ENCODE results near the gene TOB2. TPM values are rescaled to one million over a fixed set of nuclear protein-coding genes. Genes with fewer than 3 reads are reported as not detected.

TOB2 gene
- polyA plus RNA-seq, 1 experiment = 24.3 TPM

- no peak for TF ChIP-seq CTCF (IDR thresholded peaks at IDR 0.05; ENCODE audit: insufficient read depth, low read depth, low read length)
- H3K4me3 ChIP-seq (ENCODE audit: low read depth, low read length) = no peak overlapping the region
- no peaks in the 10 kb centered on the region for H3K27me3 ChIP-seq (ENCODE audit: control insufficient read depth, insufficient read depth, low read length)
- DNase-seq (ENCODE audit: low read depth) = no peak
- CTCF ChIA-PET = no interaction called here
- H3K36me3 ChIP-seq (ENCODE audit: control insufficient read depth, insufficient read depth, low read length) = peaks cover 25% of the 10 kb centered on the region
- POLR2A ChIA-PET = no interaction called here
These were observed 14.9 kb downstream of the TOB2 start for GRCh38 chr22:41431656-41432055.

GRCh38 chr22:41429951-41430332 lies 16.7 kb downstream of the TOB2 start:
- CTCF ChIA-PET = interaction anchor here (0.6 kb wide), 2 partner anchors 26 to 1607 kb away, joined by 3 read pairs; no protein-coding TSS in a partner anchor

GRCh38 chr22:41429232-41429950 lies 17.2 kb downstream of the TOB2 start:
- POLR2A ChIA-PET = no interaction called here
- no peak for TF ChIP-seq CTCF (IDR thresholded peaks at IDR 0.05; ENCODE audit: insufficient read depth, low read depth, low read length)
- no peak overlapping the region for H3K4me3 ChIP-seq (ENCODE audit: low read depth, low read length)
- H3K36me3 ChIP-seq (ENCODE audit: control insufficient read depth, insufficient read depth, low read length) = peaks cover 8% of the 10 kb centered on the region
- DNase-seq (ENCODE audit: low read depth) = no peak
- CTCF ChIA-PET = interaction anchor here (0.6 kb wide), 2 partner anchors 26 to 1607 kb away, joined by 3 read pairs; no protein-coding TSS in a partner anchor
- no peaks in the 10 kb centered on the region for H3K27me3 ChIP-seq (ENCODE audit: control insufficient read depth, insufficient read depth, low read length)

More at GRCh38 chr22:41429951-41430332, 16.7 kb downstream of the TOB2 start:
- Histone ChIP-seq H3K4me3 (ENCODE audit: low read depth, low read length) (no peak overlapping the region), H3K36me3 (ENCODE audit: control insufficient read depth, insufficient read depth, low read length) (peaks cover 12% of the 10 kb centered on the region), H3K27me3 (ENCODE audit: control insufficient read depth, insufficient read depth, low read length) (no peaks in the 10 kb centered on the region)
- POLR2A ChIA-PET = no interaction called here
- TF ChIP-seq CTCF (IDR thresholded peaks at IDR 0.05; ENCODE audit: insufficient read depth, low read depth, low read length) = no peak
- no peak for DNase-seq (ENCODE audit: low read depth)

- TF ChIP-seq CTCF (IDR thresholded peaks at IDR 0.05; ENCODE audit: insufficient read depth, low read depth, low read length) = no peak
- no peak overlapping the region for H3K4me3 ChIP-seq (ENCODE audit: low read depth, low read length)
- DNase-seq (ENCODE audit: low read depth) = no peak
- H3K27me3 ChIP-seq (ENCODE audit: control insufficient read depth, insufficient read depth, low read length) = no peaks in the 10 kb centered on the region
- peaks cover 1% of the 10 kb centered on the region; the same call in 1 of the 2 replicates for H3K36me3 ChIP-seq (ENCODE audit: control insufficient read depth, insufficient read depth, low read length)
- ChIA-PET CTCF (no interaction called here), POLR2A (no interaction called here)
These were observed 20.8 kb downstream of the TOB2 start for GRCh38 chr22:41425660-41426365.

- H3K36me3 ChIP-seq (ENCODE audit: control insufficient read depth, insufficient read depth, low read length) = no peaks in the 10 kb centered on the region
- DNase-seq (ENCODE audit: low read depth) = no peak
- H3K27me3 ChIP-seq (ENCODE audit: control insufficient read depth, insufficient read depth, low read length) = no peaks in the 10 kb centered on the region
- no peak overlapping the region for H3K4me3 ChIP-seq (ENCODE audit: low read depth, low read length)
- no peak for TF ChIP-seq CTCF (IDR thresholded peaks at IDR 0.05; ENCODE audit: insufficient read depth, low read depth, low read length)
- POLR2A ChIA-PET = no interaction called here
- CTCF ChIA-PET = interaction anchor here (1.2 kb wide), 1 partner anchor 15 kb away, joined by 5 read pairs; no protein-coding TSS in a partner anchor
These were observed 27.9 kb downstream of the TOB2 start for GRCh38 chr22:41418717-41419116.

Measured in BJ (cell line).